GM23338 (cell line): ENCODE results near the gene BATF3. TPM values are rescaled to one million over a fixed set of nuclear protein-coding genes. Genes with fewer than 3 reads are reported as not detected.

ENCODE experiments used
- ATAC-seq: fragments of 200-7000 bp; cut with Tn5 transposase; 3 replicates; pipeline ENCODE4 v1.9.1; 2020
- DNase-seq: peaks from one replicate; pipeline ENCODE4 v3.0.0-alpha.2; 2015; ENCODE audit warnings: low spot score
- H2AFZ ChIP-seq: fragments of 200-600 bp; sonication (generic); 2 replicates; pipeline ENCODE4 v1.8.0; 2016; ENCODE audit warnings: antibody characterized with exemption, mild to moderate bottlenecking, moderate library complexity
- H3F3A ChIP-seq: fragments of 200-600 bp; sonication (generic); replicated peaks from 2 replicates; pipeline ENCODE4 v1.8.0; 2017; ENCODE audit warnings: antibody characterized with exemption, mixed run types, low read depth
- H3K27ac ChIP-seq: fragments of 200-600 bp; sonication (generic); 2 replicates; pipeline ENCODE4 v1.6.1; 2016; ENCODE audit warnings: low read depth
- H3K27me3 ChIP-seq: fragments of 200-600 bp; sonication (generic); 2 replicates; pipeline ENCODE4 v1.8.0; 2016; ENCODE audit warnings: mild to moderate bottlenecking, mixed run types, moderate library complexity; ENCODE audit not compliant: insufficient read depth
- H3K36me3 ChIP-seq: fragments of 200-600 bp; sonication (generic); 2 replicates; pipeline ENCODE4 v1.8.0; 2016; ENCODE audit warnings: mild to moderate bottlenecking; ENCODE audit not compliant: insufficient read depth
- H3K4me1 ChIP-seq: fragments of 200-600 bp; sonication (generic); 2 replicates; pipeline ENCODE4 v1.8.0; 2016; ENCODE audit warnings: mild to moderate bottlenecking, moderate library complexity; ENCODE audit not compliant: insufficient read depth
- H3K4me2 ChIP-seq: fragments of 200-600 bp; sonication (generic); 2 replicates; pipeline ENCODE4 v1.7.1; 2017; ENCODE audit warnings: mixed run types
- H3K4me3 ChIP-seq: fragments of 200-600 bp; sonication (generic); 2 replicates; pipeline ENCODE4 v1.6.1; 2016; ENCODE audit warnings: mixed run types
- H3K79me2 ChIP-seq: fragments of 200-600 bp; sonication (generic); replicated peaks from 2 replicates; pipeline ENCODE4 v1.8.0; 2017; ENCODE audit warnings: mild to moderate bottlenecking; ENCODE audit not compliant: insufficient read depth
- H3K9me2 ChIP-seq: fragments of 200-600 bp; sonication (generic); 2 replicates; pipeline ENCODE4 v1.8.0; 2017; ENCODE audit not compliant: insufficient read depth
- H4K20me1 ChIP-seq: fragments of 200-600 bp; sonication (generic); replicated peaks from 2 replicates; pipeline ENCODE4 v1.8.0; 2017; ENCODE audit warnings: mild to moderate bottlenecking; ENCODE audit not compliant: insufficient read depth
- H3K27ac Mint-ChIP-seq: 2 replicates; pipeline ENCODE4 v1.8.0; 2020; ENCODE audit warnings: inconsistent platforms, mild to moderate bottlenecking, moderate library complexity, mixed read lengths
- H3K27me3 Mint-ChIP-seq: 3 replicates; pipeline ENCODE4 v1.8.0; 2022; ENCODE audit warnings: low read depth, mild to moderate bottlenecking, moderate library complexity, mixed read lengths, inconsistent platforms; ENCODE audit not compliant: insufficient read depth, poor library complexity
- H3K36me3 Mint-ChIP-seq: 3 replicates; pipeline ENCODE4 v1.8.0; 2021; ENCODE audit warnings: low read depth, mild to moderate bottlenecking, inconsistent platforms, moderate library complexity, mixed read lengths
- H3K4me1 Mint-ChIP-seq: 3 replicates; pipeline ENCODE4 v1.8.0; 2020; ENCODE audit warnings: mild to moderate bottlenecking, inconsistent platforms, mixed read lengths
- H3K4me3 Mint-ChIP-seq: 3 replicates; pipeline ENCODE4 v1.8.0; 2021; ENCODE audit warnings: moderate library complexity, mild to moderate bottlenecking, inconsistent platforms, mixed read lengths
- H3K9me3 Mint-ChIP-seq: 3 replicates; pipeline ENCODE4 v1.8.0; 2020; ENCODE audit warnings: moderate library complexity, mild to moderate bottlenecking, inconsistent platforms, mixed read lengths
- CREB1 ChIP-seq: fragments of 250-450 bp; sonication (Bioruptor Pico); IDR thresholded peaks from 2 replicates; pipeline ENCODE4 v1.5.0; 2020; ENCODE audit warnings: low read depth, mild to moderate bottlenecking, moderate library complexity
- EZH2 ChIP-seq: fragments of 200-600 bp; sonication (generic); IDR thresholded peaks from one replicate; pipeline ENCODE4 v1.8.0; 2017; ENCODE audit warnings: antibody characterized with exemption, mild to moderate bottlenecking, low read depth; ENCODE audit not compliant: unreplicated experiment
- JUNB ChIP-seq: IDR thresholded peaks from one replicate; pipeline ENCODE4 v1.6.1; 2016; ENCODE audit warnings: antibody characterized with exemption; ENCODE audit not compliant: unreplicated experiment
- NANOG ChIP-seq: IDR thresholded peaks from 2 replicates; pipeline ENCODE4 v1.6.1; 2016; ENCODE audit warnings: antibody characterized with exemption, borderline replicate concordance
- POLR2AphosphoS5 ChIP-seq: IDR thresholded peaks from 2 replicates; pipeline ENCODE4 v1.6.1; 2016; ENCODE audit warnings: antibody characterized with exemption, low read depth
- REST ChIP-seq: IDR thresholded peaks from one replicate; pipeline ENCODE4 v1.6.1; 2018; ENCODE audit warnings: antibody characterized with exemption; ENCODE audit not compliant: unreplicated experiment
- STAT1 ChIP-seq: IDR thresholded peaks from one replicate; pipeline ENCODE4 v1.6.1; 2016; ENCODE audit warnings: antibody characterized with exemption; ENCODE audit not compliant: unreplicated experiment
- ZNF114 ChIP-seq: fragments of 250-450 bp; sonication (Bioruptor Pico); IDR thresholded peaks from 2 replicates; pipeline ENCODE4 v1.5.0; 2020; ENCODE audit warnings: mild to moderate bottlenecking, moderate library complexity
- ZNF331 ChIP-seq: fragments of 250-450 bp; sonication (Bioruptor Pico); IDR thresholded peaks from 2 replicates; pipeline ENCODE4 v1.5.0; 2020; ENCODE audit warnings: low read depth, mild to moderate bottlenecking, moderate library complexity
- ZNF462 ChIP-seq: fragments of 250-450 bp; sonication (Bioruptor Pico); IDR thresholded peaks from 2 replicates; pipeline ENCODE4 v1.5.0; 2020; ENCODE audit warnings: mild to moderate bottlenecking, moderate library complexity
- polyA plus RNA-seq: library from polyadenylated mRNA; unstranded; fragments of >200 nt; fragmentation: Nextera tagmentation; extraction: Ambion mirVana; gene quantifications from 2 replicates; pipeline ENCODE4 v1.2.1, GENCODE V29; 2016
- total RNA-seq: library from RNA; depleted of rRNA; stranded (reverse); fragments of >200 nt; shearing (Covaris generic); gene quantifications from 2 replicates; pipeline ENCODE4 v1.2.3, GENCODE V29; 2014
- TF ChIP-seq, protein P1 (sequence below), 2 experiments: fragments of 200-600 bp in 1 of 2; sonication (generic) in 1 of 2; conservative IDR thresholded peaks; 2 replicates each; pipeline versions ENCODE4 v1.5.1 to v1.6.1; 2016 to 2017; ENCODE audit warnings: antibody characterized with exemption in 2 of 2, low read depth in 2 of 2, mild to moderate bottlenecking in 2 of 2, moderate library complexity in 1 of 2

The BATF3 gene
- total and polyA plus RNA-seq, 2 experiments from 2014 or later: 3.6 to 7.8 TPM

DNA sequence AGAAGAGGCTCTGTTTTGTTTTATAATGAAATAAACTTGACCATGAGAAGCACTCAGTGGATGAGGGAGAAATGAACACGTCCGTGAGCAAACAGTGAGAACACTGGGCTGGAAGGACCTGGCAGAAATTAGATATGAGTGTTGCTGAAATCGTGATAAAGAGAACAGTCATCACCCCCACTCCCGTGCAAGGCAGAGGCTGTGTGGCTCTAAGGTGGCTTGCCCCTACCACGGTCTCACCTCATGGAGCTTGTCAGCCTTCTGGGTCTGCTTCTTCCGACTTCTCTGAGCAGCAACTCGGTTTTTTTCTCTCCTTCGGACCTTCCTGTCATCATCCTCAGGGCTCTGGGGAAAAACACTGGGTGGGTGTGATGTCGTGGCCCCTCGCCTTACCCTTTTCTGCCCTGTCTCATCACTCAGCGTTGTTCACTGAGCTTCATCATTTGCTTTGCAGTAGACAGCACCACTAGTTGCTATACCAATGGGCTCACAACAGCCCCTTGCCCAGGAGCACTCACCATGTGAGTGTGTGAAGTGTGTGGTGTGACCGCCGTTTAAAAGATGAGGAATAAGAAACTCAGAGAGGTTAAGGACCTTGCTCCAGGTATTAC lies 2.8 kb downstream of the BATF3 start:
- peaks cover 48% of the 10 kb centered on the region for H3K27me3 ChIP-seq
- H3K9me3 Mint-ChIP-seq: no peaks in the 10 kb centered on the region
- ATAC-seq: no peak

More for the DNA sequence above, 2.8 kb downstream of the BATF3 start:
- no peaks in the 10 kb centered on the region for H3K9me2 ChIP-seq
- Mint-ChIP-seq H3K27ac (no peak overlapping the region), H3K36me3 (no peaks in the 10 kb centered on the region; the same call in 2 of the 3 replicates), H3K4me1 (peaks cover 21% of the 10 kb centered on the region), H3K4me3 (no peak overlapping the region), H3K27me3 (peaks cover 39% of the 10 kb centered on the region)
- no peaks in the 10 kb centered on the region for H3K79me2 ChIP-seq
- TF ChIP-seq STAT1: no peak
- no peak for TF ChIP-seq REST
- TF ChIP-seq JUNB: no peak
- TF ChIP-seq CREB1 (CRISPR knock-in tag): no peak
- no peak for TF ChIP-seq ZNF462
- no peak for TF ChIP-seq NANOG
- no peak for TF ChIP-seq ZNF331 (CRISPR knock-in tag)
- no peak for TF ChIP-seq ZNF114 (CRISPR knock-in tag)
- no peak for TF ChIP-seq POLR2AphosphoS5
- TF ChIP-seq, protein P1, sequence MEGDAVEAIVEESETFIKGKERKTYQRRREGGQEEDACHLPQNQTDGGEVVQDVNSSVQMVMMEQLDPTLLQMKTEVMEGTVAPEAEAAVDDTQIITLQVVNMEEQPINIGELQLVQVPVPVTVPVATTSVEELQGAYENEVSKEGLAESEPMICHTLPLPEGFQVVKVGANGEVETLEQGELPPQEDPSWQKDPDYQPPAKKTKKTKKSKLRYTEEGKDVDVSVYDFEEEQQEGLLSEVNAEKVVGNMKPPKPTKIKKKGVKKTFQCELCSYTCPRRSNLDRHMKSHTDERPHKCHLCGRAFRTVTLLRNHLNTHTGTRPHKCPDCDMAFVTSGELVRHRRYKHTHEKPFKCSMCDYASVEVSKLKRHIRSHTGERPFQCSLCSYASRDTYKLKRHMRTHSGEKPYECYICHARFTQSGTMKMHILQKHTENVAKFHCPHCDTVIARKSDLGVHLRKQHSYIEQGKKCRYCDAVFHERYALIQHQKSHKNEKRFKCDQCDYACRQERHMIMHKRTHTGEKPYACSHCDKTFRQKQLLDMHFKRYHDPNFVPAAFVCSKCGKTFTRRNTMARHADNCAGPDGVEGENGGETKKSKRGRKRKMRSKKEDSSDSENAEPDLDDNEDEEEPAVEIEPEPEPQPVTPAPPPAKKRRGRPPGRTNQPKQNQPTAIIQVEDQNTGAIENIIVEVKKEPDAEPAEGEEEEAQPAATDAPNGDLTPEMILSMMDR (conservative IDR thresholded peaks at IDR 0.05; ENCODE audit: low read depth in 2 of 2): no peak
- TF ChIP-seq EZH2: no peak
- H3K4me1 ChIP-seq: peaks cover 15% of the 10 kb centered on the region
- H3K4me2 ChIP-seq: no peak overlapping the region
- H4K20me1 ChIP-seq: no peaks in the 10 kb centered on the region; the same call in 1 of the 2 replicates
- no peak overlapping the region for H3K4me3 ChIP-seq
- H3K36me3 ChIP-seq: no peaks in the 10 kb centered on the region
- no peak for DNase-seq
- 0 out of 2 replicates have a peak, but pooled peaks cover 7% of the 10 kb centered on the region for H3F3A ChIP-seq
- H3K27ac ChIP-seq: no peak overlapping the region
- 0 out of 2 replicates have a peak overlapping the region, but pooled peaks have one; percentile 43 for H2AFZ ChIP-seq
